Fibroblast of lung (primary cell): ENCODE data around the gene CDH7. TPM values are rescaled to one million over a fixed set of nuclear protein-coding genes. Genes with fewer than 3 reads are reported as not detected.

Source experiments
- DNase-seq, 2 donors: peaks; one replicate each; pipeline versions ENCODE4 v3.0.0 to v3.0.0-alpha.2; 2010; ENCODE audit warnings: low read depth in 2 of 2
- H2AFZ ChIP-seq: 2 replicates; pipeline ENCODE4 v1.5.1; 2012; ENCODE audit warnings: low read length, control low read depth, inconsistent platforms
- H3K27ac ChIP-seq: 2 replicates; pipeline ENCODE4 v1.5.1; 2011; ENCODE audit warnings: low read length, control low read depth; ENCODE audit not compliant: insufficient read depth
- H3K27me3 ChIP-seq: 2 replicates; pipeline ENCODE4 v1.5.1; 2011; ENCODE audit warnings: mild to moderate bottlenecking, low read length; ENCODE audit not compliant: control insufficient read depth, insufficient read depth
- H3K36me3 ChIP-seq: 2 replicates; pipeline ENCODE4 v1.5.1; 2011; ENCODE audit warnings: low read length; ENCODE audit not compliant: control insufficient read depth, insufficient read depth
- H3K4me1 ChIP-seq: 2 replicates; pipeline ENCODE4 v1.5.1; 2011; ENCODE audit warnings: low read length; ENCODE audit not compliant: control insufficient read depth, insufficient read depth; ENCODE audit errors: extremely low read depth
- H3K4me2 ChIP-seq: 2 replicates; pipeline ENCODE4 v1.5.1; 2011; ENCODE audit warnings: low read length, control low read depth; ENCODE audit not compliant: insufficient read depth; ENCODE audit errors: extremely low read depth
- H3K4me3 ChIP-seq, 4 experiments: fragments of 200-600 bp in 1 of 4; sonication (generic) in 1 of 4; replicated peaks in 1 of 4; 2 replicates each; pipeline ENCODE4 v1.5.1; 2011 to 2016; ENCODE audit warnings: low read length in 4 of 4, low read depth in 3 of 4, mild to moderate bottlenecking in 3 of 4, control low read depth in 2 of 4, inconsistent platforms in 1 of 4, mixed read lengths in 1 of 4; ENCODE audit not compliant: insufficient read depth in 1 of 4; ENCODE audit errors: control extremely low read depth in 1 of 4
- H3K79me2 ChIP-seq: 2 replicates; pipeline ENCODE4 v1.5.1; 2012; ENCODE audit warnings: mild to moderate bottlenecking, low read length, inconsistent platforms; ENCODE audit not compliant: control insufficient read depth, insufficient read depth
- H3K9ac ChIP-seq: 2 replicates; pipeline ENCODE4 v1.5.1; 2011; ENCODE audit warnings: mild to moderate bottlenecking, low read length, control low read depth; ENCODE audit not compliant: insufficient read depth
- H3K9me3 ChIP-seq: 2 replicates; pipeline ENCODE4 v1.5.1; 2012; ENCODE audit warnings: low read depth, low read length; ENCODE audit not compliant: control insufficient read depth, insufficient read depth
- H4K20me1 ChIP-seq: 2 replicates; pipeline ENCODE4 v1.5.1; 2011; ENCODE audit warnings: low read length; ENCODE audit not compliant: control insufficient read depth, insufficient read depth; ENCODE audit errors: extremely low read depth
- CTCF ChIP-seq, 2 donors: IDR thresholded peaks in 1 of 2; conservative IDR thresholded peaks in 1 of 2; 1 replicate in 1 of 2; 2 replicates in 1 of 2; pipeline ENCODE4 v1.5.1; 2011 to 2012; ENCODE audit warnings: low read length in 2 of 2, control low read depth in 1 of 2, inconsistent platforms in 1 of 2, low read depth in 1 of 2, mild to moderate bottlenecking in 1 of 2
- EZH2 ChIP-seq: IDR thresholded peaks from 2 replicates; pipeline ENCODE4 v1.5.1; 2012; ENCODE audit warnings: low read length, control low read depth, mild to moderate bottlenecking; ENCODE audit errors: missing control alignments
- polyA plus RNA-seq, 2 donors: library from polyadenylated mRNA; depleted of rRNA in 1 of 2; stranded (reverse) in 1 of 2; unstranded in 1 of 2; fragments of >200 nt; gene quantifications; 2 replicates each; pipeline ENCODE4 v1.2.1, GENCODE V29; 2011 to 2012; ENCODE audit warnings: missing spikeins in 1 of 2
- total RNA-seq: library from RNA; depleted of rRNA; stranded (reverse); fragments of >200 nt; gene quantifications from 2 replicates; pipeline ENCODE4 v1.2.1, GENCODE V29; 2014

Gene CDH7
- total and polyA plus RNA-seq, 2 donors (not counting 1 experiment from before 2014, with no cell fraction given): not detected

GRCh38 chr18:65934874-65935273 is 184.1 kb downstream of the CDH7 start:
- H3K9me3 ChIP-seq: no peaks in the 10 kb centered on the region
- no peak overlapping the region for H3K27ac ChIP-seq
- no peaks in the 10 kb centered on the region for H3K36me3 ChIP-seq
- H4K20me1 ChIP-seq: no peaks in the 10 kb centered on the region
- H3K79me2 ChIP-seq: no peaks in the 10 kb centered on the region
- no peak for TF ChIP-seq EZH2
- TF ChIP-seq CTCF (conservative IDR thresholded peaks at IDR 0.05 in 1 of 2, IDR thresholded peaks at IDR 0.05 in 1 of 2; ENCODE audit: low read depth in 1 of 2, low read length in 2 of 2): no peak
- DNase-seq: no peak
- H3K4me2 ChIP-seq: no peak overlapping the region
- H3K4me1 ChIP-seq: no peaks in the 10 kb centered on the region
- no peaks in the 10 kb centered on the region for H3K27me3 ChIP-seq
- no peak overlapping the region for H3K4me3 ChIP-seq
- H3K9ac ChIP-seq: no peak overlapping the region
- H2AFZ ChIP-seq: no peak overlapping the region

GRCh38 chr18:65936678-65937077 is 185.9 kb downstream of the CDH7 start:
- TF ChIP-seq CTCF (conservative IDR thresholded peaks at IDR 0.05 in 1 of 2, IDR thresholded peaks at IDR 0.05 in 1 of 2; ENCODE audit: low read depth in 1 of 2, low read length in 2 of 2): no peak
- no peak for TF ChIP-seq EZH2
- H4K20me1 ChIP-seq: no peaks in the 10 kb centered on the region
- no peaks in the 10 kb centered on the region for H3K36me3 ChIP-seq
- H3K9me3 ChIP-seq: no peaks in the 10 kb centered on the region
- no peaks in the 10 kb centered on the region for H3K79me2 ChIP-seq
- no peaks in the 10 kb centered on the region for H3K27me3 ChIP-seq
- no peak for DNase-seq
- no peak overlapping the region for H3K4me2 ChIP-seq
- H3K4me1 ChIP-seq: no peaks in the 10 kb centered on the region
- no peak overlapping the region for H3K9ac ChIP-seq
- no peak overlapping the region for H3K27ac ChIP-seq
- no peak overlapping the region for H2AFZ ChIP-seq
- H3K4me3 ChIP-seq: no peak overlapping the region

GRCh38 chr18:65937180-65937579 is 186.4 kb downstream of the CDH7 start:
- H3K4me3 ChIP-seq: no peak overlapping the region
- DNase-seq: no peak
- H3K36me3 ChIP-seq: no peaks in the 10 kb centered on the region
- H2AFZ ChIP-seq: no peak overlapping the region
- no peaks in the 10 kb centered on the region for H3K79me2 ChIP-seq
- H3K9ac ChIP-seq: no peak overlapping the region
- no peaks in the 10 kb centered on the region for H3K4me1 ChIP-seq
- H4K20me1 ChIP-seq: no peaks in the 10 kb centered on the region
- no peaks in the 10 kb centered on the region for H3K27me3 ChIP-seq
- no peak for TF ChIP-seq EZH2
- TF ChIP-seq CTCF (conservative IDR thresholded peaks at IDR 0.05 in 1 of 2, IDR thresholded peaks at IDR 0.05 in 1 of 2; ENCODE audit: low read depth in 1 of 2, low read length in 2 of 2): no peak
- no peak overlapping the region for H3K27ac ChIP-seq
- H3K4me2 ChIP-seq: no peak overlapping the region
- H3K9me3 ChIP-seq: no peaks in the 10 kb centered on the region
